Activated CD4-positive, CD25-positive, alpha-beta regulatory T cell treated with anti-CD3 and anti-CD28 coated beads, Interleukin-2, amount 50 U/mL, for 72 hours (primary cell): ENCODE measurements around the gene GTF2IRD1.
"Not testable (repeated sequence)": the region's sequence is repeated elsewhere in the genome, so short reads cannot be mapped to it uniquely, and the experiment has no call there.

Experiments used
- DNase-seq: peaks from one replicate; pipeline ENCODE4 v3.0.0; 2021

Gene GTF2IRD1

DNA sequence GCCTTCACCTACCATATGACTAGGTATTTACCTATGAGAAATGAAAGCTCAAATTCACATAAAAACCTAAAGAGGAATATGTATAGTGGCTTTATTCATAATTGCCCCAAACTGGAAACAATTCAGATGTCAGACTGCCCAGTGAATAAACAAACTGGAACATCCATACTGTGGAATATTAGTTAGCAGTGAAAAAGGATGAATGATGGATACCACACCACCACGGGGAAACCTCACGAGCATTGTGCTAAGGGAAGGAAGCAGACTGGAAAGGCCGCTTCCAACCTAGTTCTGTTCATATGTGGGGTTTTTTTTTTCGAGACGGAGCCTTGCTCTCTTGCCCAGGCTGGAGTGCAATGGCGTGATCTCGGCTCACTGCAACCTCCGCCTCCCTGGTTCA, 16.8 kb downstream of the GTF2IRD1 start:
- no peak for DNase-seq

DNA sequence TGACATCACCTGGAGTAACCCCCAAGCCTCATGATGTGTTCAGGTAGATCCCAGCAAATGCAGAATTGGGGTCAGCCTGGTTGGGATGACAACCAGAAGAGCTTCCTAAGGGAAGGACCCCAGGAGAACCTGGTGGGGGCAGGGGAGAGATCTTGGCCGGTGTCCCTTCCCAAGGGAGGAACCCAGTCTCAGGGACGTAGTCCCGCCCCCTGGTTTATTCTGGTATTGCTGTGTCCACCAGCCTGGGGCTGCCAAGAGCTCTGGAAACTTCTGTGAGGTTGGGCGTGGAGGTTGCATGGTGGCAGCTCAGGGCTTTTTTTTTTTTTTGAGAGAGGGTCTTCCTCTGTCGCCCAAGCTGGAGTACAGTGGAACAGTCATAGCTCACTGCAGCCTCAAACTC, 19.4 kb downstream of the GTF2IRD1 start:
- DNase-seq = no peak

DNA sequence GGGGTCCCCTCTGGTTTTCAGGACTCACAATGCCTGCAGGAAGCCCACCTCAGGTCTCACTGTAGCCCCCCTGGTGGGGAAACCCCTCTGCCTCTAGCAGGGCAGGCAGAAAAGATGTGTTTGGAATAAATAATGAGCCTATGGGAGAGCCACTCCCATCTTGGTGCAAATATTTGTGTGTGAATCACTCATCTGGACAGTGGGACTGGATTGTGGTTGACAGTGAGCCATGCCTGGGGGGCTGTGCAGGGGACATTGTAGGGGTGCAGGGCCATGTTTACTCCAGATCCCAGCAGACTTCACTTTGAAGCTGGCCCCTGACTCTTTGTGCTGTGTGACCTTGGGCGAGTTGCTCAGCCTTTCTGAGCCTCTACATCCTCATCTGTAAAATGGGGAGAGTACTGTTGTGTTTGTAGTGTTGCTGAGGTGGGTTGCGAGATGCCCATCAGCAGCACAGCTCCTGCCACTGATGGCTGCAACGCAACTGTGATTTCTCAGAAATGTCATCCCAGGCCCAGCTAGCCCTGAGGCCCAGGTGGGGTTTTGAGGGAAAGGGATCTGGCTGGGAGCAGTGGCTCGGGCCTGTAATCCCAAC, 20.7 kb downstream of the GTF2IRD1 start:
- no peak for DNase-seq

- DNase-seq = no peak
Observed at GRCh38 chr7:74475243-74475986, 21.7 kb downstream of the GTF2IRD1 start.

DNA sequence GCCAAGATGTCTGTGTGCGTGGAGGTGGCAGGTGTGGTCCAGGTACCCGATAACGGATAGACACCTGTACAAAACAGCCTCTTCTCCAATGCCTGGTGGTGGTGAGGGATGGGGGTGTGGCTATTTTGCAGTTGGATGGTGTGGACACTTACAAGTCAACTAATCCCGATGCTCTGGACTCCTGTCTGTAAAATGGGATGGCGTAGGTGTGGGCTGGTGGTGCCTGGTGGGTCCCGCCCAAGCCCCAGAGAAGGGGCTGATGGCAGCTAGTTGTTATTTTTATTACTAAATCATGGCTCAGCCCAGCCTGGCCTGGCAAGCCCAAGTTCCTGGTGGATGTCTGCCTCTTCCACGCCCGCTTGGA, 22.3 kb downstream of the GTF2IRD1 start:
- DNase-seq = no peak

GRCh38 chr7:74476626-74477025, 22.9 kb downstream of the GTF2IRD1 start:
- DNase-seq = no peak

DNA sequence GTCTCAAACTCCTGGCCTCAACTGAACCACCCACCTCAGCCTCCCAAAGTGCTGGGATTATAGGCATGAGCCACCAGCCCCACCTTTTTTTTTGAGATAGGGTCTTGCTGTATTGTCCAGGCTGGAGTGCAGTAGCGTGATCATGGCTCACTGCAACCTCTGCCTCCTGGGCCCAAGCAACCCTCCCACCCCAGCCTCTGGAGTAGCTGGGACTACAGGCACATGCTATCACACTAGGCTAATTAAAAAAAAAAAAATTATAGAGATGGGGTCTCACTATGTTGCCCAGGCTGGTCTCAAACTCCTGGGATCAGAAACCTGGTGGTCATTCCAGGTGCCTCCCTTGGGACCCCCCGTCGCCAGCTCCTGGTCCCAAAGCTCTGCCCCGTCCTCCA, 25.0 kb downstream of the GTF2IRD1 start:
- no peak for DNase-seq

GRCh38 chr7:74479066-74479781, 25.5 kb downstream of the GTF2IRD1 start:
- no peak for DNase-seq

DNA sequence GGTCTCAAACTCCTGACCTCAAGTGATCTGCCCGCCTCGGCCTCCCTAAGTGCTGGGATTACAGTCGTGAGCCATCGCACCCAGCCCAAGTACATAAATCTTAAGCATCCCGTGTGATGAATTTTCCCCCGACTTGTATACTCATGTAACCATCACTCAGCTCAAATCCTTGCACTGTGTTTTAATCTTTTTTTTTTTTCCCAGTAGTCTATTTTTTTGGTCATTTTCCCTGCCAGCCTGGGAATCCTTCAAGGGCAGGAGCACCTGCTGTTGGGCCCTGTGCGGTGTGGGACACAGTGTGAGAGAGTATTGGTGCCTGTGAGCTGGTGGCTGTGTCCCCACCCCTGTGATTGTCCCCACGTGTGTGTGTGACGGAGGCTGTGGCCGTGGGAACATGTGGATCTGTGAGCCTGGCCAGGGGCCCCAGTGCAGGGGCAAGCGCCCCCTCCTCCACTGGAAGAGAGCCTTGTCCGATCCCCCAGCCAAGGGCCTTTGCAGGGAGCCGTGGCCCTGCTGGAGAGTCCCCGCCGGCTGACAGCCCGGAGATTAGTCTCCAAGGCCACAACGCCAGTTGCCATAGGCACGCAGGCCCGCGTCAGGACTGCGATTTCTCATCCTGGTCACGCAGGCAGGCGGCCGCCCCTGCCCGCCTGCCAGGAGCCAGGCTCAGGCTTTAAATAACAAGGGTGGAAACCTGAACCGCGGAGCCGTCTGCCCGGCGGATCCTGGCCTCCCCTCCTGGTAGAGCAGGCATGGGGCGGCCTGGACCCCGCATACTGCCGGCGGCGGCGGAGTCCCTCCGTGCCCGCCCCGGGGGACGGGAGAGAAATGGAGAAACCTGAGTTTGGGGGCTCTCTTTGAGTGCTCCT, 26.5 kb downstream of the GTF2IRD1 start:
- DNase-seq = no peak

DNA sequence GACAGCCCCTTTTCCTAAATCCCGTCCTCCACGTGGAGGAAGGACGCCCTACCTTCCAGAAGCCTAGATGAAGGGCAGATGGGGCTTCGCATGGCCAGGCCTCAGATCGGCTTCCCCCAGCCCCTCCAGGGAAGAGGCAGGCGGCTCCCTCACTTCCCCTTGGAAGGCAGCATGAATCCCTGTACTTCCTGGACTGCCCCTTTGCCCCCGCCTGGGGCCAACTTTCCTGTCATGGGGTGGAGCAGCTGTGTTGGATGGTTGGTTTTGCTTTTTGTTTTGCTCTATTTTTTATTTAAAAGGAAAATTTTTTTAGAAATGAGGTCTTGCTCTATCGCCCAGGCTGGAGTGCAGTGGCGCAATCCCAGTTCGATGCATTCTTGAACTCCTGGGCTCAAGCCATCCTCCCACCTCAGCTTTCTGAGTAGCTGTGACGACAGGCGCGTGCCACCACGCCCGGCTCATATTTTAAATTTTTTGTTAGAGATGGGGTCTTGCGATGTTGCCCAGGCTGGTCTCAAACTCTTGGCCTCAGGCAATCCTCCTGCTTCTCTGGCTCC, 27.2 kb downstream of the GTF2IRD1 start:
- no peak for DNase-seq

DNA sequence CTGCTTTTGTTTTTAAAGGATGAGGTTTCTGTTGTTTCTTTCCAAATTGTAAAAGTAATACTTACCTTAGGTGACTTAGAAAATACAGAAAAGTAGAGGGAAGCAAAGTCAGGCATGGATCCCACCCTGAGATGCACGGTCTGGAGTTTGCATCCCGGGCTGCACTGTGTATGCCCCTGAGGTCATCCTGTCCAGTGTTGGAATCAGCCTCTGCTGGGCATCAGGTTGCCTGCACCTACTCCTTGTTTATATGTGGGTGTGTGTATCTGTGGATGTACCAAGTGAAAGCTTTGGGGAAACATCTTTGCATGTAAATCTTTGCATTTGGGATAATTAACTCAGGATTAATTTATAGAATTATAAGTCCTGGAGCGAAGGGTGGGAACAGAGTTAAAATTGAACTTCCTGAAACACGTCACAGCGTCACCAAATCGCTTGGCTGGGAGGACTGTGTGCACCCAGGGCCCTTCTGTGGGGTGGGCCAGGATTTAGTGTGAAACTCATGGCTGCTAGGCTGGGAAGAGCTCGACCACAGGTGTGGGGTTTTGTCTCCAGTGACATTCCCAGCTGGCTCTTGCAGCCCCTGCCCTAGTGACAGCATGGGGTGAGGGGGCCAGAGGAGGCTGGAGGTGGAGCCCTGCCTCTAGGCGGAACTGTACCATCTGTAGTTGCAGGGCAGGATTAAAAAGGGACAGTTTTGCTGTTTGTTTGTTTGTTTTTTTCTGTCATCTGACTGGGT, 27.9 kb downstream of the GTF2IRD1 start:
- DNase-seq = no peak

DNA sequence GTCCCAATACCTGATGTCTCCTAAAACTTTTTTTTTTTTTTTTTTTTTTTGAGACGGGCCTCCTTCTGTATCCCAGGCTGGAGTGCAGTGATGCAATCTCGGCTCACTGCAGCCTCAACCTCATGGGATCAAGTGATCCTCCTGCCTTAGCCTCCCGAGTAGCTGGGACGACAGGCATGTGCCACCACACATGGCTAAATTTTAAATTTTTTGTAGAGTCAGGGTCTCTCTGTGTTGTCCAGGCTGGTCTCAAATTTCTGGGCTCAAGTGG, 28.4 kb downstream of the GTF2IRD1 start:
- DNase-seq = no peak

- no peak for DNase-seq
Observed at GRCh38 chr7:74482629-74483401, 29.1 kb downstream of the GTF2IRD1 start.

GRCh38 chr7:74483402-74484336, 30.0 kb downstream of the GTF2IRD1 start:
- no peak for DNase-seq

DNA sequence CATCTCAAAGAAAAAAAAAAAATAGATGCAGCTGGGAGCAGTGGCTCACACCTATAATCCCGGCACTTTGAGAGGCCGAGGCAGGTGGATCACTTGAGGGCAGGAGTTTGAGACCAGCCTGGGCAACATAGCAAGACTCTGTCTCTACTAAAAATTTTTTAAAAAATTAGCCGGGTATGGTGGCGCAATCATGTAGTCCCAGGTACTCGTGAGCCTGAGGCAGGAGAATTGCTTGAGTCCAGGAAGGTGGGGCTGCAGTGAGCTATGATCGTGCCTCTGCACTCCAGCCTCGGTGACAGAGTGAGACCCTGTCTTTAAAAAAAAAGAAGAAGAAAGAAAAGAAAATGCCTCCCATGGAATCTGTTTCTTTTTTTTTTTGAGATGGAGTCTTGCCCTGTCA, 31.9 kb downstream of the GTF2IRD1 start:
- DNase-seq = no peak

DNA sequence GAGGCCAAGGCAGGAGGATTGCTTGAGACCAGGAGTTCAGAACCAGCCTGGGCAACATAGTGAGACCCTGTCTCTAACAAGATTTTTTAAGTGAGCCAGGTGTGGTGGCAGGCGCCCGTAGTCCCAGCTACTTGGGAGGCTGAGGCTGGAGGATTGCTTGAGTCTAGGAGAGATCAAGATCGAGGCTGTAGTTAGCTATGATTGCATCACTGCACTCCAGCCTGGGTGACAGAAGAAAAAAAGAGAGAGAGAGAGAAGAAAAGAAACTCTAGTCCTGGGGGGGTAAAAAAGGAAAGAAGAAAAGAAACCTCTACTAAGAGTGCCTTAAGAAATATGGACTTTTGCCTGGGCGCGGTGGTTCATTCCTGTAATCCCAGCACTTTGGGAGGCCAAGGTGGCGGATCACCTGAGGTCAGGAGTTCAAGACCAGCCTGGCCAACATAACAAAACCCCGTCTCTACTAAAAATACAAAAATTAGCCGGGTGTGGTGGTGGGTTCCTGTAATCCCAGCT, 34.9 kb downstream of the GTF2IRD1 start:
- not testable (repeated sequence) for DNase-seq

- no peak for DNase-seq
Observed at GRCh38 chr7:74489997-74490945, 36.6 kb downstream of the GTF2IRD1 start.

GRCh38 chr7:74491490-74491889, 37.8 kb downstream of the GTF2IRD1 start:
- not testable (repeated sequence) for DNase-seq

DNA sequence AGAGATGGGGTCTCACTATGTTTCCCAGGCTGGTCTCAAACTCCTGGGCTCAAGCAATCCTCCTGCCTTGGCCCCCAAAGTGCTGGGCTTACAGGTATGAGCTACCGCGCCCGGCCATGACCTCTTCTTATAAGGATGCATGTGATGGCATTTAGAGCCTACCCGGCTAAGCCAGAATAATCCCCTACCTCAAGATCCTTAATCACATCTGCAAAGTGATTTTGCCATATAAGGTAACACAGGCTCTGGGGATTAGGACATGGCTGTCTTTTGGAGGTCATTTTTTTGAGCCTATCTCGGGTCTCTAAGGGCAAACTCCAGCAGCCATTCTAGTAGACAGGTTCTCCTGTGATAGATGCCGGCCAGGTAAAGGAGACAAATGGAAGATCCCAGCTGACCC, 39.6 kb downstream of the GTF2IRD1 start:
- no peak for DNase-seq
